Panc1 (cell line): ENCODE results near the gene PEAK3. TPM values are rescaled to one million over a fixed set of nuclear protein-coding genes. Genes with fewer than 3 reads are reported as not detected.

ENCODE experiments used
- ATAC-seq: fragments of 200-7000 bp; cut with Tn5 transposase; 2 replicates; pipeline ENCODE4 v1.9.1; 2020; ENCODE audit warnings: mild to moderate bottlenecking, moderate library complexity
- BruUV-seq: library from RNA; stranded (reverse); fragments of 400-500 nt; replicated peaks from 2 replicates; lab custom pipeline; 2021; lab: Mats Ljungman, UMichigan
- CTCF ChIA-PET: fragments of 300-600 bp; sonication (Branson Sonifier 250); formaldehyde crosslinking; loops from one replicate; lab custom pipeline; 2022; ENCODE audit warnings: antibody characterized with exemption; lab: Charles Lee
- POLR2A ChIA-PET: fragments of 300-600 bp; sonication (Branson Sonifier 250); formaldehyde crosslinking; loops from one replicate; lab custom pipeline; 2022; ENCODE audit warnings: antibody characterized with exemption; lab: Charles Lee
- DNase-seq: peaks from one replicate; pipeline ENCODE4 v3.0.0-alpha.2; 2010; ENCODE audit warnings: low read depth, low spot score
- H3K27ac ChIP-seq: 2 replicates; pipeline ENCODE4 v1.5.1; 2011; ENCODE audit warnings: mild to moderate bottlenecking, low read length, inconsistent platforms
- H3K27me3 ChIP-seq: fragments of 200-500 bp; sonication (Bioruptor generic); 2 replicates; pipeline ENCODE4 v1.6.0; 2014; ENCODE audit warnings: low read length, inconsistent platforms; ENCODE audit not compliant: control insufficient read depth, insufficient read depth
- H3K36me3 ChIP-seq: fragments of 200-500 bp; sonication (Bioruptor generic); 2 replicates; pipeline ENCODE4 v1.5.1; 2014; ENCODE audit warnings: inconsistent platforms, mild to moderate bottlenecking, low read length, moderate library complexity; ENCODE audit not compliant: control insufficient read depth, insufficient read depth
- H3K4me1 ChIP-seq: 2 replicates; pipeline ENCODE4 v1.5.1; 2011; ENCODE audit warnings: inconsistent platforms, mild to moderate bottlenecking, low read length, moderate library complexity; ENCODE audit not compliant: control insufficient read depth, insufficient read depth
- H3K4me3 ChIP-seq, 2 experiments: 2 replicates each; pipeline ENCODE4 v1.5.1; 2011 to 2012; ENCODE audit warnings: low read depth in 2 of 2, low read length in 2 of 2, mild to moderate bottlenecking in 2 of 2, inconsistent platforms in 1 of 2, moderate library complexity in 1 of 2
- H3K9me3 ChIP-seq: fragments of 200-500 bp; sonication (Bioruptor generic); 2 replicates; pipeline ENCODE4 v1.5.1; 2014; ENCODE audit warnings: low read depth, mild to moderate bottlenecking, inconsistent platforms, low read length, moderate library complexity; ENCODE audit not compliant: control insufficient read depth, insufficient read depth
- POLR2AphosphoS5 ChIP-seq: IDR thresholded peaks from 2 replicates; pipeline ENCODE4 v1.6.1; 2012; ENCODE audit warnings: mild to moderate bottlenecking, low read depth, low read length, moderate library complexity
- SIN3A ChIP-seq: IDR thresholded peaks from 2 replicates; pipeline ENCODE4 v1.6.1; 2012; ENCODE audit warnings: low read depth, mild to moderate bottlenecking, low read length, moderate library complexity, borderline replicate concordance; ENCODE audit not compliant: insufficient read depth
- TCF7L2 ChIP-seq: IDR thresholded peaks from 2 replicates; pipeline ENCODE4 v1.6.1; 2011; ENCODE audit warnings: mild to moderate bottlenecking, low read depth, low read length, inconsistent platforms
- in situ Hi-C: cut with HindIII; loops from 2 replicates; pipeline ENCODE4 v1.10.0; 2016; ENCODE audit warnings: low sequenced_read_pairs, low pct_unique_long_range_greater_than_20kb
- intact Hi-C: fragments of 100-400 bp; cut with micrococcal nuclease; formaldehyde crosslinking; loops from one replicate; pipeline ENCODE4 v1.10.0; 2022; ENCODE audit not compliant: unreplicated experiment
- total RNA-seq: library from RNA; stranded (reverse); gene quantifications from one replicate; pipeline ENCODE4 v1.2.1, GENCODE V29; 2021; ENCODE audit not compliant: unreplicated experiment
- TF ChIP-seq, protein P1 (sequence below), 2 experiments: IDR thresholded peaks; 2 replicates each; pipeline ENCODE4 v1.6.1; 2011 to 2012; ENCODE audit warnings: low read depth in 2 of 2, control low read depth in 1 of 2, low read length in 1 of 2, mild to moderate bottlenecking in 1 of 2, moderate library complexity in 1 of 2; ENCODE audit not compliant: insufficient read depth in 1 of 2
- TF ChIP-seq, protein P2 (sequence below): fragments of 450-650 bp; IDR thresholded peaks from 2 replicates; pipeline ENCODE4 v1.5.1; 2017; ENCODE audit warnings: mild to moderate bottlenecking

Gene PEAK3
- total RNA-seq, 1 experiment from 2014 or later = not detected

DNA sequence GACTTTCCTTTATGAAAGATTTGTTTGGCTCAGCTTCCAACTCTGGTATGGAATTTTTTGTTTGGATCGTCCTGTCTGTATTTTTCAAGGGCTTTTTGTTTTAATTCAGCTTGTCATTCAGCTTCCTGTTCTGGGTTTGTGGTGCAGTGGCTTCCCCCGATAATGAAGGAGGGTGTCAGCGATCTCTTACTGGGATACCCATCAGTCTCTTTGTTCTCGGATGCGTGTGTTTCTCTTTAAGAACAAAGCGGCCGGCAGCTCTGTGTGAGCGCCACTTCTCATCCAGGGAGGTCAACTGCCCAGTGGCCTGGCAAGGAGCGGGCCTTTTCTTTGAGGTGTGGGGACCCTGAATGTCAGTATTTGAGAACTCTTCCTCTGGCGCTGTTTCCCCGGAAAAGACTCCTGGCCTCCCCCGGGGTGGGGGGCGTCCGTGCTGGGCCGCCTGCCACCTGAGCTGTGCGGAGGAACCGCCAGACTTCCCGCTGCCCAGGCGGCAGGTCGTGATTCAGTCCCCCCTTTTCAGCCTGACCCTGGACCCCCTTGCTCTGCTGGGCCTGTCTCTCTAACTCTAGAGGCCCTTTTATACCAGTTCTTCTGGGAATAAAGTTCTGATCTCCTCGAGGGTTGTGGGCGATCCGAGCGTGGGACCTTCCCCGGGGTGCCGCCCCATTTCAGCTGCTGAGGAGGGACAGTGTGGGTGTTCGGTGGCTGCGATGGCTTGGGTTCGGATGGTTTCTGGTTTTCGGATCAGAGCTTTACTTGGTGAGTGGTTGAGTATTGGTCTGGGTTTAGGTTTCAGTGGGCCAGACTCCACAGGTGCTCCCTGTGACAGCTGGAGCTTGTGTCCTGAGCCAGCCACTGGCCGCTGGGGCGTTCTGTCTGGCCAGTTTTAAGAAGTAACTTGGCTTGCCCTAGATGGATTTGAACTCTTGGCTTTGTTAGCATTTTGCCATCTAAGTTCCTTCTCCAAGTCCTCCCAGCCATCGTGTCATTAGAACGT, 41.9 kb downstream of the PEAK3 start:
- no TSS peak for BruUV-seq
- intact Hi-C loops = loop anchor here (5.0 kb wide), 1 partner anchor 77 kb away; no protein-coding TSS in a partner anchor
- peak overlapping the region; percentile 73 for H3K27ac ChIP-seq
- H3K4me3 ChIP-seq = peak overlapping the region; percentile 75 to 83
- peaks cover 4% of the 10 kb centered on the region; the same call in 1 of the 2 replicates for H3K36me3 ChIP-seq
- in situ Hi-C loops = no loop called here
- no peaks in the 10 kb centered on the region for H3K27me3 ChIP-seq
- ATAC-seq (no peak), DNase-seq (no peak)
- H3K9me3 ChIP-seq = no peaks in the 10 kb centered on the region
- H3K4me1 ChIP-seq = peaks cover 20% of the 10 kb centered on the region
- ChIA-PET POLR2A (interaction anchor here (0.7 kb wide), 1 partner anchor 949 kb away, joined by 5 read pairs; no protein-coding TSS in a partner anchor), CTCF (interaction anchor here (0.7 to 2.2 kb wide), 2 partner anchors 22 to 90 kb away, joined by 3 to 9 read pairs; no protein-coding TSS in a partner anchor)
- TF ChIP-seq, protein P1, sequence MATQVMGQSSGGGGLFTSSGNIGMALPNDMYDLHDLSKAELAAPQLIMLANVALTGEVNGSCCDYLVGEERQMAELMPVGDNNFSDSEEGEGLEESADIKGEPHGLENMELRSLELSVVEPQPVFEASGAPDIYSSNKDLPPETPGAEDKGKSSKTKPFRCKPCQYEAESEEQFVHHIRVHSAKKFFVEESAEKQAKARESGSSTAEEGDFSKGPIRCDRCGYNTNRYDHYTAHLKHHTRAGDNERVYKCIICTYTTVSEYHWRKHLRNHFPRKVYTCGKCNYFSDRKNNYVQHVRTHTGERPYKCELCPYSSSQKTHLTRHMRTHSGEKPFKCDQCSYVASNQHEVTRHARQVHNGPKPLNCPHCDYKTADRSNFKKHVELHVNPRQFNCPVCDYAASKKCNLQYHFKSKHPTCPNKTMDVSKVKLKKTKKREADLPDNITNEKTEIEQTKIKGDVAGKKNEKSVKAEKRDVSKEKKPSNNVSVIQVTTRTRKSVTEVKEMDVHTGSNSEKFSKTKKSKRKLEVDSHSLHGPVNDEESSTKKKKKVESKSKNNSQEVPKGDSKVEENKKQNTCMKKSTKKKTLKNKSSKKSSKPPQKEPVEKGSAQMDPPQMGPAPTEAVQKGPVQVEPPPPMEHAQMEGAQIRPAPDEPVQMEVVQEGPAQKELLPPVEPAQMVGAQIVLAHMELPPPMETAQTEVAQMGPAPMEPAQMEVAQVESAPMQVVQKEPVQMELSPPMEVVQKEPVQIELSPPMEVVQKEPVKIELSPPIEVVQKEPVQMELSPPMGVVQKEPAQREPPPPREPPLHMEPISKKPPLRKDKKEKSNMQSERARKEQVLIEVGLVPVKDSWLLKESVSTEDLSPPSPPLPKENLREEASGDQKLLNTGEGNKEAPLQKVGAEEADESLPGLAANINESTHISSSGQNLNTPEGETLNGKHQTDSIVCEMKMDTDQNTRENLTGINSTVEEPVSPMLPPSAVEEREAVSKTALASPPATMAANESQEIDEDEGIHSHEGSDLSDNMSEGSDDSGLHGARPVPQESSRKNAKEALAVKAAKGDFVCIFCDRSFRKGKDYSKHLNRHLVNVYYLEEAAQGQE (IDR thresholded peaks at IDR 0.05; ENCODE audit: insufficient read depth in 1 of 2, low read depth in 2 of 2, low read length in 1 of 2) = no peak
- peak; percentile 65 for TF ChIP-seq TCF7L2

DNA sequence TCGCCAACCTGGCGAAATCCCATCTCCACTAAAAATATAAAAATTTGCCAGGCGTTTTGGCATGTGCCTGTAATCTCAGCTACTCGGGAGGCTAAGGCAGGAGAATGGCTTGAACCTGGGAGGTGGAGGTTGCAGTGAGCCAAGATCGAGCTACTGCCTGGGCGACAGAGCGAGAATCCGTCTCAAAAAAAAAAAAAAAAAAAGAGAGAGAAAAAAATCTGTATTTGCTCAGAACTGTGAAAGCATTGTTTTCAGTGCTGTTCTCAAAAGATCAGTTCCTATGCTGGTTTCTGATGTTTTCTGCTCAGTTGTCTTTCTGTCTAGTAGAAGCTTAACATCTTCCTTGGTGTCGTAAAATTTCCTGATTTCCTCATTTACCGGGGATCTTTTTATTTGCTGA, 42.8 kb downstream of the PEAK3 start:
- intact Hi-C loops (loop anchor here (5.0 kb wide), 1 partner anchor 78 kb away; no protein-coding TSS in a partner anchor), in situ Hi-C loops (no loop called here)
- no peaks in the 10 kb centered on the region for H3K27me3 ChIP-seq
- H3K4me1 ChIP-seq = peaks cover 26% of the 10 kb centered on the region
- ATAC-seq = no peak
- peak overlapping the region; percentile 75 to 83 for H3K4me3 ChIP-seq
- BruUV-seq = no TSS peak
- H3K9me3 ChIP-seq = no peaks in the 10 kb centered on the region
- CTCF ChIA-PET = interaction anchor here (0.7 to 2.2 kb wide), 2 partner anchors 23 to 91 kb away, joined by 3 to 9 read pairs; no protein-coding TSS in a partner anchor
- peak overlapping the region; percentile 73 for H3K27ac ChIP-seq
- TF ChIP-seq, protein P1 (IDR thresholded peaks at IDR 0.05; ENCODE audit: insufficient read depth in 1 of 2, low read depth in 2 of 2, low read length in 1 of 2) = no peak
- TF ChIP-seq, protein P2, sequence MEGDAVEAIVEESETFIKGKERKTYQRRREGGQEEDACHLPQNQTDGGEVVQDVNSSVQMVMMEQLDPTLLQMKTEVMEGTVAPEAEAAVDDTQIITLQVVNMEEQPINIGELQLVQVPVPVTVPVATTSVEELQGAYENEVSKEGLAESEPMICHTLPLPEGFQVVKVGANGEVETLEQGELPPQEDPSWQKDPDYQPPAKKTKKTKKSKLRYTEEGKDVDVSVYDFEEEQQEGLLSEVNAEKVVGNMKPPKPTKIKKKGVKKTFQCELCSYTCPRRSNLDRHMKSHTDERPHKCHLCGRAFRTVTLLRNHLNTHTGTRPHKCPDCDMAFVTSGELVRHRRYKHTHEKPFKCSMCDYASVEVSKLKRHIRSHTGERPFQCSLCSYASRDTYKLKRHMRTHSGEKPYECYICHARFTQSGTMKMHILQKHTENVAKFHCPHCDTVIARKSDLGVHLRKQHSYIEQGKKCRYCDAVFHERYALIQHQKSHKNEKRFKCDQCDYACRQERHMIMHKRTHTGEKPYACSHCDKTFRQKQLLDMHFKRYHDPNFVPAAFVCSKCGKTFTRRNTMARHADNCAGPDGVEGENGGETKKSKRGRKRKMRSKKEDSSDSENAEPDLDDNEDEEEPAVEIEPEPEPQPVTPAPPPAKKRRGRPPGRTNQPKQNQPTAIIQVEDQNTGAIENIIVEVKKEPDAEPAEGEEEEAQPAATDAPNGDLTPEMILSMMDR = no peak
- TF ChIP-seq TCF7L2 (no peak), SIN3A (no peak), POLR2AphosphoS5 (no peak)
- no peak for DNase-seq
- H3K36me3 ChIP-seq = peaks cover 4% of the 10 kb centered on the region; the same call in 1 of the 2 replicates
- POLR2A ChIA-PET = interaction anchor here (0.6 to 0.7 kb wide), 4 partner anchors 229 to 950 kb away, joined by 5 to 19 read pairs (median 13); no protein-coding TSS in a partner anchor
